HG03565 (cell line): Measurements from ENCODE around the gene DNAJC21.
A peak's percentile ranks its signal among the peaks of the same experiment; 100 is the strongest.

ENCODE experiments used
- ATAC-seq: cut with Tn5 transposase; IDR thresholded peaks from one replicate; pipeline ENCODE4 v1.9.1; 2021; ENCODE audit warnings: mild to moderate bottlenecking, moderate library complexity; ENCODE audit not compliant: unreplicated experiment

DNAJC21 gene

GRCh38 chr5:34977934-34978613 lies 48.7 kb downstream of the DNAJC21 start:
- peak; percentile 74 for ATAC-seq

- no peak for ATAC-seq
These were observed 49.3 kb downstream of the DNAJC21 start for GRCh38 chr5:34978681-34979080.

GRCh38 chr5:34982823-34983222 lies 53.5 kb downstream of the DNAJC21 start:
- no peak for ATAC-seq

- no peak for ATAC-seq
These were observed 57.6 kb downstream of the DNAJC21 start for GRCh38 chr5:34986965-34987364.

GRCh38 chr5:34991486-34992238 lies 62.3 kb downstream of the DNAJC21 start:
- no peak for ATAC-seq

- ATAC-seq = no peak
These were observed 64.6 kb downstream of the DNAJC21 start for GRCh38 chr5:34993951-34994350.

- ATAC-seq = no peak
These were observed 66.9 kb downstream of the DNAJC21 start for GRCh38 chr5:34996261-34996660.

- ATAC-seq = no peak
These were observed 68.9 kb downstream of the DNAJC21 start for GRCh38 chr5:34998058-34998789.

- ATAC-seq = no peak
These were observed 72.5 kb downstream of the DNAJC21 start for GRCh38 chr5:35001842-35002241.

- ATAC-seq = no peak
These were observed 73.1 kb downstream of the DNAJC21 start for GRCh38 chr5:35002459-35002858.

- ATAC-seq = no peak
These were observed 73.9 kb downstream of the DNAJC21 start for GRCh38 chr5:35003018-35003957.

- ATAC-seq = no peak
These were observed 74.8 kb downstream of the DNAJC21 start for GRCh38 chr5:35004200-35004599.

- ATAC-seq = no peak
These were observed 75.4 kb downstream of the DNAJC21 start for GRCh38 chr5:35004771-35005170.
